ENCODE results near the gene GJB4.

DNA sequence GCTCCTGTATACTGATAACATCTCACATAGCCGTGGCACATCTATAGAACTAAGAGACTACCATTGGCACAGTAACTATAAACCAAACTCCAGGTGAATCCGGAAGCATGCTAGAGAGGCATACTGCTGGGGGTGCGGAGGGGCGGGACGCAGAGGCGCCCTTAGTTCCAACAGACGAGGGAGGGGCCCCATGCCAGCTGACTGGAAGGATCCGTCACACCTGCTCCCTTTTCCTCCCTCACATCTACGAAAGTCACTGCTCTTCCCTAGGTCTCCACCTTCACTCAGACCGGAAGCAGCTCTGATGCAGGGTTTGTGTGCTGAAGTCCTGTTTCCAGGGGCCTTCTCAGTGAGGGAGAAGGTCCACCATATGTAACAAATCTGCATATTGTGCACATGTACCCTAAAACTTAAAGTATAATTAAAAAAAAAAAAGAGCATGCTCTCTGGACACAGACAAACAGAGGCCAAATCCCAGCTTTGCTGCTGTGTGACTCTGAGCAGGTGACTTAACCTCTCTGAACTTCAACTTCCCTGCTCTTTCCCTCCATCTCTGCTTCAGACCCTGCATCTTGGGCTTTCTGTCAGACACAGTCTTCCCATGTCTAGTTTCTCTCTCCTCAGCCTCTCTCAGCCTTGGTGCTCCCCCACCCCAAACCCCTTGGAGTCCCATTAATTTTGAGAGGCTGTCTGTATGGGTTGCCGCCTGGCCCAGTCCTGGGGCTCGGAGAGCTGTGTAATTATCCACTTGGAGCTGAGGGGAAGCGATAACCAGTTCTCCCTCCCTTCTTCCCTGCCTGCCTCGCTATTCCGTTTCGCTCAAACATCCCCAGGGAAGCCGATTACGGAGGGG lies 12.5 kb upstream of the GJB4 start:
- TF ChIP-seq TAF1 (IDR thresholded peaks at IDR 0.05; ENCODE audit: low read depth) (no peak), CEBPB (IDR thresholded peaks at IDR 0.05) (no peak), TCF12 (IDR thresholded peaks at IDR 0.05; ENCODE audit: low read depth) (no peak), NFIC (IDR thresholded peaks at IDR 0.05) (no peak), RAD21 (IDR thresholded peaks at IDR 0.05; ENCODE audit: low read depth) (no peak)
- TF ChIP-seq, protein P1, sequence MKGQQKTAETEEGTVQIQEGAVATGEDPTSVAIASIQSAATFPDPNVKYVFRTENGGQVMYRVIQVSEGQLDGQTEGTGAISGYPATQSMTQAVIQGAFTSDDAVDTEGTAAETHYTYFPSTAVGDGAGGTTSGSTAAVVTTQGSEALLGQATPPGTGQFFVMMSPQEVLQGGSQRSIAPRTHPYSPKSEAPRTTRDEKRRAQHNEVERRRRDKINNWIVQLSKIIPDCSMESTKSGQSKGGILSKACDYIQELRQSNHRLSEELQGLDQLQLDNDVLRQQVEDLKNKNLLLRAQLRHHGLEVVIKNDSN (IDR thresholded peaks at IDR 0.05), result no peak
